Measurements from ENCODE around the gene RPL13A.
A peak's percentile ranks its signal among the peaks of the same experiment; 100 is the strongest.
"Not testable (repeated sequence)": the region's sequence is repeated elsewhere in the genome, so short reads cannot be mapped to it uniquely, and the experiment has no call there.

RPL13A gene

GRCh38 chr19:49442771-49443365, 44.5 kb upstream of the RPL13A start:
- H3K27ac ChIP-seq, result peak overlapping the region; percentile 85
- peak overlapping the region; percentile 99 for H3K4me3 ChIP-seq
- H3K9ac ChIP-seq (ENCODE audit: insufficient read length), result peak overlapping the region; percentile 78

GRCh38 chr19:49443366-49444099, 43.9 kb upstream of the RPL13A start:
- peak overlapping the region; percentile 85 for H3K27ac ChIP-seq
- TF ChIP-seq POLR2AphosphoS5 (IDR thresholded peaks at IDR 0.05; ENCODE audit: borderline replicate concordance, low read depth, low read length) (no peak), FOXP2 (optimal IDR thresholded peaks at IDR 0.05; ENCODE audit: control extremely low read depth, extremely low read length, insufficient read depth) (peak; percentile 18)

More at GRCh38 chr19:49442771-49443365, 44.5 kb upstream of the RPL13A start:
- Histone ChIP-seq H3K36me3 (ENCODE audit: insufficient read depth, low read length) (peaks cover 9% of the 10 kb centered on the region), H3K9me3 (ENCODE audit: low read depth, low read length) (no peaks in the 10 kb centered on the region)
- peak; percentile 75 for DNase-seq (ENCODE audit: low read depth, low spot score)
- TF ChIP-seq EZH2 (IDR thresholded peaks at IDR 0.05) (no peak), FOXP2 (optimal IDR thresholded peaks at IDR 0.05; ENCODE audit: control extremely low read depth, extremely low read length, insufficient read depth) (no peak), POLR2AphosphoS5 (IDR thresholded peaks at IDR 0.05; ENCODE audit: borderline replicate concordance, low read depth, low read length) (peak; percentile 56; the same call in 1 of the 2 replicates)

DNA sequence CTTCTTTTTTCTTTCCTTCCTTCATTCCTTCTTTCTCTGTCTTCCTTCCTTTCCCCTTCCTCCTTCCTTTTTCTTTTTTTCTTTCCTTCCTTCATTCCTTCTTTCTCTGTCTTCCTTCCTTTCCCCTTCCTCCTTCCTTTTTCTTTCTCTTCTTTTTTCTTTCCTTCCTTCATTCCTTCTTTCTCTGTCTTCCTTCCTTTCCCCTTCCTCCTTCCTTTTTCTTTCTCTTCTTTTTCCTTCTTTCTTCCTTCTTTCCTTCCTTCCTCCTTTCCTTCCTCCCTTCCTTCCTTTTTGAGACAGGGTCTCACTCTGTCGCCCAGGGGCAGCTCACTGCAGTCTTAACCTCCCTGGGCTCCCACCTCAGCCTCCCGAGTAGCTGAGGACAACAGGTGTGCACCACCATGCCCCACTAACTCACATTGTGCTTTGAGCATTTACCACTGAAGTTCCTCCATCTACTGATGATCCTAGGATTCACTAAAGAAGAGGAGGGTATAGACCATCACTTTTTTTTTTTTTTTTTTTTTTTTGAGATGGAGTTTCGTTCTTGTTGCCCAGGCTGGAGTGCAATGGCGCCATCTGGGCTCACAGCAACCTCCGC, 43.2 kb upstream of the RPL13A start:
- Histone ChIP-seq H3K27ac (0 out of 2 replicates have a peak overlapping the region, but pooled peaks have one; percentile 71), H3K36me3 (ENCODE audit: insufficient read depth, low read length) (peaks cover 15% of the 10 kb centered on the region), H3K4me3 (peak overlapping the region; percentile 99)
- not testable (repeated sequence) for H3K9me3 ChIP-seq (ENCODE audit: low read depth, low read length); H3K9ac ChIP-seq (ENCODE audit: insufficient read length); DNase-seq (ENCODE audit: low read depth, low spot score)

More at GRCh38 chr19:49443366-49444099, 43.9 kb upstream of the RPL13A start:
- Histone ChIP-seq H3K9me3 (ENCODE audit: low read depth, low read length) (no peaks in the 10 kb centered on the region), H3K4me3 (peak overlapping the region; percentile 99), H3K9ac (ENCODE audit: insufficient read length) (peak overlapping the region; percentile 78), H3K36me3 (ENCODE audit: insufficient read depth, low read length) (peaks cover 9% of the 10 kb centered on the region)
- DNase-seq (ENCODE audit: low read depth, low spot score), result peak; percentile 87

- H3K9me3 ChIP-seq (ENCODE audit: low read depth, low read length), result no peaks in the 10 kb centered on the region
- no peak overlapping the region for H3K9ac ChIP-seq (ENCODE audit: insufficient read length)
- TF ChIP-seq POLR2AphosphoS5 (IDR thresholded peaks at IDR 0.05; ENCODE audit: borderline replicate concordance, low read depth, low read length), result no peak
- no peak for TF ChIP-seq FOXP2 (optimal IDR thresholded peaks at IDR 0.05; ENCODE audit: control extremely low read depth, extremely low read length, insufficient read depth)
- TF ChIP-seq EZH2 (IDR thresholded peaks at IDR 0.05), result no peak
- no peak overlapping the region for H3K4me3 ChIP-seq
- peaks cover 26% of the 10 kb centered on the region for H3K36me3 ChIP-seq (ENCODE audit: insufficient read depth, low read length)
- peak overlapping the region; percentile 42; the same call in 1 of the 2 replicates for H3K27ac ChIP-seq
- DNase-seq (ENCODE audit: low read depth, low spot score), result no peak
These were observed 41.4 kb upstream of the RPL13A start for GRCh38 chr19:49445997-49446396.

DNA sequence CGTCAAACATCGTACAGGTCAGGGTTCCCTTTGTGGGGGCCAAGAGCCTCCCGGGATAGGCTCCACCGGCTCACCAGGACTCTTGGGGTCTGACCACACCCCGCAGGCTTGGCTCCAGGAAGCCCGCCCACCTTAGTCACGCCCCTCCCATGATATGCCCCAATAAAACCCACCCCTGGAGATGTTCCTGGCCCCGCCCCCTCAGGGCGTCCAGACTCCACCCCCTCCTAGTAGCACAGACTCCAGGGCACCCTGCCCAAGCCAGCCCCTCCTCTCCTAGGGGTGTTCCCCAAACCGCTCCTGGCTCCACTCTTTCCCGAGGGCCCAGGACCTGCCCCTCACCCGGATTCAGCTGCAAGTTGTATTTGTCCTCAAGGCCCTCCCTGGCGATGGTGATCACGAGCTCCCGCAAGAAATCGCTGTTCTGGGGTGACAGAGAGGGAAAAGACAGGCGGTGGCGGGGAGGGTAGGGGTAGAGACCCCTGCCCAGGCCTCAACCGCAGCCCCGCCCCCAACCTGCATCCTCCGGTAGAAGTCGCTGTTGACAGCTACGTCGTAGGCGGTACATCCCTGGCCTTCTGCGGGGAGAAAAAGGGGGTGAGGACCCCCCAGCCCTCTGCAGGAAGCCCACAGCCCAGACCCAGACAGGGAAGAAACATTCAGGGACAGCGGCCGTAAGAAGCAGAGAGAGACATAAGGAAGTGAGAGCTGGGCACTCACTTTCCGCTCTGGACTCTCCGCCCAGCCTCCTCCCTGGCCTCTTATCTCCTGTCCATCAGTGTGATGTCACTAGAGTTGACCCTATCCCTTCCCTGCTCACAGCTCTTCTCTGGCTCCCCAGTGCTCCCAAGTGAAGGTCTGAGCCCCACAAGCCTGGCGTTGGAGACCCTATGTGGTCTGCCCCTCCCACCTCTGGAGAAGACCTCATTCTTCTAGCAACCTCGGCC, 39.6 kb upstream of the RPL13A start:
- Histone ChIP-seq H3K9me3 (ENCODE audit: low read depth, low read length) (no peaks in the 10 kb centered on the region), H3K27ac (peak overlapping the region; percentile 60), H3K9ac (ENCODE audit: insufficient read length) (no peak overlapping the region), H3K36me3 (ENCODE audit: insufficient read depth, low read length) (peaks cover 26% of the 10 kb centered on the region), H3K4me3 (peak overlapping the region; percentile 72)
- no peak for TF ChIP-seq EZH2 (IDR thresholded peaks at IDR 0.05)
- no peak for TF ChIP-seq FOXP2 (optimal IDR thresholded peaks at IDR 0.05; ENCODE audit: control extremely low read depth, extremely low read length, insufficient read depth)
- peak; percentile 53 for TF ChIP-seq POLR2AphosphoS5 (IDR thresholded peaks at IDR 0.05; ENCODE audit: borderline replicate concordance, low read depth, low read length)
- peak; percentile 70 for DNase-seq (ENCODE audit: low read depth, low spot score)

DNA sequence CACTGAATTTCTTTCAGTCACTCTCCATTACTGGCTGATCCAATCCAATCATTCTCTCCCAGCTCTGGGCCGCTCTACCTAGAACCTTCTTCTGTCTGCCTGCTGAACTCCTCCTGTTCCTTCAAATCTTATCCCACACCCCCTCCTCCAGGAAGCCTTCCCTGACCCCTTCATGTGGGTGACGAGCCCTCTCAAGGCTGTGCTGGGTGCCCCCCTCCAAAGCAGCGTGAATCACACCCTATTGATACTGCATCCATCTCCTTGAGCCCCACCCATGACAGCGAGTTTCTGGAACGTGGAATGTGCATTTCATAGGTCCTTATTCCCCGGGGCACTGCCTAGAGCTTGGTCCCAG, 39.0 kb upstream of the RPL13A start:
- TF ChIP-seq EZH2 (IDR thresholded peaks at IDR 0.05) (no peak), FOXP2 (optimal IDR thresholded peaks at IDR 0.05; ENCODE audit: control extremely low read depth, extremely low read length, insufficient read depth) (no peak), POLR2AphosphoS5 (IDR thresholded peaks at IDR 0.05; ENCODE audit: borderline replicate concordance, low read depth, low read length) (no peak)
- Histone ChIP-seq H3K9me3 (ENCODE audit: low read depth, low read length) (no peaks in the 10 kb centered on the region), H3K9ac (ENCODE audit: insufficient read length) (no peak overlapping the region), H3K36me3 (ENCODE audit: insufficient read depth, low read length) (peaks cover 26% of the 10 kb centered on the region), H3K27ac (peak overlapping the region; percentile 60), H3K4me3 (no peak overlapping the region; the same call in 1 of the 2 replicates)
- DNase-seq (ENCODE audit: low read depth, low spot score), result no peak

- peak overlapping the region; percentile 95 for H3K9ac ChIP-seq (ENCODE audit: insufficient read length)
- no peak for TF ChIP-seq FOXP2 (optimal IDR thresholded peaks at IDR 0.05; ENCODE audit: control extremely low read depth, extremely low read length, insufficient read depth)
- no peak for TF ChIP-seq EZH2 (IDR thresholded peaks at IDR 0.05)
- TF ChIP-seq POLR2AphosphoS5 (IDR thresholded peaks at IDR 0.05; ENCODE audit: borderline replicate concordance, low read depth, low read length), result no peak
- no peak for DNase-seq (ENCODE audit: low read depth, low spot score)
- H3K4me3 ChIP-seq, result peak overlapping the region; percentile 96
- H3K9me3 ChIP-seq (ENCODE audit: low read depth, low read length), result no peaks in the 10 kb centered on the region
- H3K27ac ChIP-seq, result peak overlapping the region; percentile 26; the same call in 1 of the 2 replicates
- peaks cover 26% of the 10 kb centered on the region for H3K36me3 ChIP-seq (ENCODE audit: insufficient read depth, low read length)
These were observed 37.0 kb upstream of the RPL13A start for GRCh38 chr19:49450405-49450804.
